Epithelial cell of esophagus (primary cell): ENCODE results near the gene NCOA7.

Experiments
- DNase-seq: peaks from one replicate; pipeline ENCODE4 v3.0.0; 2010; ENCODE audit warnings: low read depth
- H3K4me3 ChIP-seq: 2 replicates; pipeline ENCODE4 v1.5.1; 2011; ENCODE audit warnings: mild to moderate bottlenecking, low read length, control low read depth
- CTCF ChIP-seq: IDR thresholded peaks from 2 replicates; pipeline ENCODE4 v1.5.1; 2011; ENCODE audit warnings: low read depth, mild to moderate bottlenecking, low read length, control low read depth, inconsistent platforms; ENCODE audit not compliant: insufficient read depth; ENCODE audit errors: missing control alignments

NCOA7 gene

GRCh38 chr6:125857846-125858245, 67.1 kb downstream of the NCOA7 start:
- no peak for TF ChIP-seq CTCF
- H3K4me3 ChIP-seq: no peak overlapping the region
- no peak for DNase-seq

GRCh38 chr6:125858427-125859320, 67.9 kb downstream of the NCOA7 start:
- H3K4me3 ChIP-seq: no peak overlapping the region
- DNase-seq: peak; percentile 81
- TF ChIP-seq CTCF: peak; percentile 91

GRCh38 chr6:125859727-125860126, 69.0 kb downstream of the NCOA7 start:
- H3K4me3 ChIP-seq: no peak overlapping the region
- TF ChIP-seq CTCF: no peak
- peak; percentile 14 for DNase-seq

- no peak overlapping the region for H3K4me3 ChIP-seq
- TF ChIP-seq CTCF: no peak
- DNase-seq: no peak
Observed at GRCh38 chr6:125863023-125863422, 72.3 kb downstream of the NCOA7 start.

GRCh38 chr6:125865015-125865414, 74.3 kb downstream of the NCOA7 start:
- no peak overlapping the region for H3K4me3 ChIP-seq
- no peak for DNase-seq
- no peak for TF ChIP-seq CTCF

GRCh38 chr6:125866433-125866832, 75.7 kb downstream of the NCOA7 start:
- TF ChIP-seq CTCF: no peak
- DNase-seq: no peak
- no peak overlapping the region for H3K4me3 ChIP-seq

GRCh38 chr6:125867483-125867942, 76.8 kb downstream of the NCOA7 start:
- DNase-seq: peak; percentile 98
- no peak for TF ChIP-seq CTCF
- no peak overlapping the region for H3K4me3 ChIP-seq
